Adipose tissue (tissue), 3 donors: Measurements from ENCODE around the gene RGMA. TPM values are rescaled to one million over a fixed set of nuclear protein-coding genes. Genes with fewer than 3 reads are reported as not detected.

Experiments used
- H3K27ac ChIP-seq: one replicate; pipeline ENCODE4 v1.5.1; 2013; ENCODE audit warnings: low read depth, low read length
- WGBS, 3 donors: extraction: QIAGEN DNeasy Blood & Tissue Kit; methylation state at CpG; one replicate each; pipeline ENCODE4 v1.1.7; 2013; 5-methylcytosine and 5-hydroxymethylcytosine counted together
- polyA plus RNA-seq, 3 donors: library from polyadenylated mRNA; stranded (reverse); fragments of 200-250 nt; gene quantifications; one replicate each; pipeline ENCODE4 v1.2.3, GENCODE V29; 2013
- donor health status: healthy with polysubstance abuse.
- donor health status: Bipolar disorder and iron deficiency.
- donor health status: healthy.

RGMA gene
- polyA plus RNA-seq, 3 donors, result 8.9 to 21.0 (median 16.3) TPM

GRCh38 chr15:93029836-93030429 lies 59.1 kb downstream of the RGMA start:
- peak overlapping the region; percentile 41 for H3K27ac ChIP-seq
- 61 to 80% (median 68%) methylated on average over 12 of the region's 12 CpGs for WGBS, 3 donors

- 49 to 70% (median 50%) methylated on average over 17 of the region's 17 CpGs for WGBS, 3 donors
- H3K27ac ChIP-seq, result peak overlapping the region; percentile 86
Observed at GRCh38 chr15:93029214-93029835, 59.7 kb downstream of the RGMA start.

GRCh38 chr15:93028632-93029213 lies 60.3 kb downstream of the RGMA start:
- H3K27ac ChIP-seq, result peak overlapping the region; percentile 86
- 25 to 43% (median 28%) methylated on average over 21 of the region's 21 CpGs for WGBS, 3 donors

GRCh38 chr15:93028111-93028631 lies 60.8 kb downstream of the RGMA start:
- WGBS, 3 donors, result 65 to 68% (median 67%) methylated on average over 13 of the region's 13 CpGs

GRCh38 chr15:93027413-93027812 lies 61.6 kb downstream of the RGMA start:
- H3K27ac ChIP-seq, result peak overlapping the region; percentile 44
- 68 to 93% (median 74%) methylated on average over 10 of the region's 10 CpGs for WGBS, 3 donors

More at GRCh38 chr15:93028111-93028631, 60.8 kb downstream of the RGMA start:
- H3K27ac ChIP-seq, result peak overlapping the region; percentile 78

GRCh38 chr15:93026380-93026817 lies 62.6 kb downstream of the RGMA start:
- WGBS, 3 donors, result 71 to 90% (median 73%) methylated on average over 9 of the region's 9 CpGs
- no peak overlapping the region for H3K27ac ChIP-seq

- WGBS, 3 donors, result 51 to 81% (median 56%) methylated on average over 1 of the region's 1 CpG
- no peak overlapping the region for H3K27ac ChIP-seq
Observed at GRCh38 chr15:93025625-93025982, 63.4 kb downstream of the RGMA start.

GRCh38 chr15:93024716-93025624 lies 64.0 kb downstream of the RGMA start:
- 82 to 86% (median 85%) methylated on average over 8 of the region's 8 CpGs for WGBS, 3 donors
- no peak overlapping the region for H3K27ac ChIP-seq

GRCh38 chr15:93024293-93024692 lies 64.7 kb downstream of the RGMA start:
- H3K27ac ChIP-seq, result no peak overlapping the region
- 96 to 97% (median 96%) methylated on average over 10 of the region's 10 CpGs for WGBS, 3 donors

- WGBS, 3 donors, result 92 to 100% (median 98%) methylated on average over 3 of the region's 3 CpGs
- no peak overlapping the region for H3K27ac ChIP-seq
Observed at GRCh38 chr15:93020976-93021772, 67.8 kb downstream of the RGMA start.

- WGBS, 3 donors, result 96 to 98% (median 96%) methylated on average over 10 of the region's 10 CpGs
- H3K27ac ChIP-seq, result no peak overlapping the region
Observed at GRCh38 chr15:93019971-93020370, 69.0 kb downstream of the RGMA start.

GRCh38 chr15:93019090-93019489 lies 69.9 kb downstream of the RGMA start:
- H3K27ac ChIP-seq, result no peak overlapping the region
- 88 to 94% (median 90%) methylated on average over 7 of the region's 7 CpGs for WGBS, 3 donors

GRCh38 chr15:93018574-93018973 lies 70.4 kb downstream of the RGMA start:
- H3K27ac ChIP-seq, result no peak overlapping the region
- WGBS, 3 donors, result 74 to 88% (median 88%) methylated on average over 4 of the region's 4 CpGs

GRCh38 chr15:93017526-93017925 lies 71.5 kb downstream of the RGMA start:
- H3K27ac ChIP-seq, result no peak overlapping the region
- 61 to 87% (median 71%) methylated on average over 6 of the region's 6 CpGs for WGBS, 3 donors

- WGBS, 3 donors, result 90 to 97% (median 97%) methylated on average over 1 of the region's 1 CpG
- no peak overlapping the region for H3K27ac ChIP-seq
Observed at GRCh38 chr15:93012786-93013185, 76.2 kb downstream of the RGMA start.

GRCh38 chr15:93007994-93008393 lies 81.0 kb downstream of the RGMA start:
- 93 to 98% (median 95%) methylated on average over 3 of the region's 3 CpGs for WGBS, 3 donors
- H3K27ac ChIP-seq, result no peak overlapping the region

- 68 to 93% (median 86%) methylated on average over 4 of the region's 4 CpGs for WGBS, 3 donors
- H3K27ac ChIP-seq, result no peak overlapping the region
Observed at GRCh38 chr15:93005133-93005532, 83.9 kb downstream of the RGMA start.

GRCh38 chr15:93001881-93002280 lies 87.1 kb downstream of the RGMA start:
- WGBS, 3 donors, result 86 to 93% (median 89%) methylated on average over 2 of the region's 2 CpGs
- no peak overlapping the region for H3K27ac ChIP-seq
